ENCODE measurements around the gene ATG13.

- TF ChIP-seq CTCF (conservative IDR thresholded peaks at IDR 0.05) = no peak
- TF ChIP-seq EZH2 (IDR thresholded peaks at IDR 0.05; ENCODE audit: low read depth) = no peak
Measured at GRCh38 chr11:46666516-46666915, 49.2 kb downstream of the ATG13 start.

Data from PC-9 (cell line).